GM19455 (cell line): ENCODE measurements around the gene DIP2C.
"Not testable (repeated sequence)": the region's sequence is repeated elsewhere in the genome, so short reads cannot be mapped to it uniquely, and the experiment has no call there.

Experiments
- ATAC-seq: cut with Tn5 transposase; IDR thresholded peaks from one replicate; pipeline ENCODE4 v1.9.1; 2021; ENCODE audit not compliant: unreplicated experiment

Gene DIP2C

GRCh38 chr10:265816-266588, 423.5 kb downstream of the DIP2C start:
- ATAC-seq = not testable (repeated sequence)

DNA sequence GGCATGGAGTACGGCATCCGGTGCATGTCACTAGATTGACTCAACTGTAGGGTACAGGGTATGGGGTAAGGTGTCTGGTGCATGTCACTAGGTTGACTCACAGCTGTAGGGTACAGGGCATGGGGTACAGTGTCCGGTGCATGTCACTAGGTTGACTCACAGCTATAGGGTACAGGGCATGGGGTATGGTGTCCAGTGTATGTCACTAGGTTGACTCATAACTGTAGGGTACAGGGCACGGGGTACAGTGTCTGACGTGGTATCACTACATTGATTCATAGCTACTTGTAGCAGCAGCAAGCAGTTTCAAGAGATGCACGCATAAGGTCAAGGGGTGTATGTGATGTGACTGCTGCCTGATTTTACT, 424.4 kb downstream of the DIP2C start:
- peak; percentile 75 for ATAC-seq

DNA sequence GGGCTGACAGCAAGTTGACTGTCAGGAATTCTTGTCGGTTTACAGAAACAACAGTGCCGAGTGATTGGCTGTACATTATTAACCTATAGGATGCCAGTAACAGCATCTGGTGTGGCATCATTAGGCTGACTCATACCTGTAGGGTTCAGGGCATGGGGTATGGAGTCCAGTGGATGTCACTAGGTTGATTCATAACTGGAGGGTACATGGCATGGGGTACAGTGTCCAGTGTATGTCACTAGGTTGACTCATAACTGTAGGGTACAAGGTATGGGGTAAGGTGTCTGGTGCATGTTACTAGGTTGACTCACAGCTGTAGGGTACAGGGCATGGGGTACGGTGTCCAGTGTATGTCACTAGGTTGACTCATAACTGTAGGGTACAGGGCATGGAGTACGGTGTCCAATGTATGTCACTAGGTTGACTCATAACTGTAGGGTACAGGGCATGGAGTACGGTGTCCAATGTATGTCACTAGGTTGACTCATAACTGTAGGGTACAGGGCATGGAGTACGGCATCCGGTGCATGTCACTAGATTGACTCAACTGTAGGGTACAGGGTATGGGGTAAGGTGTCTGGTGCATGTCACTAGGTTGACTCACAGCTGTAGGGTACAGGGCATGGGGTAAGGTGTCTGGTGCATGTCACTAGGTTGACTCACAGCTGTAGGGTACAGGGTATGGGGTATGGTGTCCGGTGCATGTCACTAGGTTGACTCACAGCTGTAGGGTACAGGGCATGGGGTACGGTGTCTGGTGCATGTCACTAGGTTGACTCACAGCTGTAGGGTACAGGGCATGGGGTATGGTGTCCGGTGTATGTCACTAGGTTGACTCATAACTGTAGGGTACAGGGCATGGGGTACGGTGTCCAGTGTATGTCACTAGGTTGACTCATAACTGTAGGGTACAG, 425.1 kb downstream of the DIP2C start:
- ATAC-seq = not testable (repeated sequence)

DNA sequence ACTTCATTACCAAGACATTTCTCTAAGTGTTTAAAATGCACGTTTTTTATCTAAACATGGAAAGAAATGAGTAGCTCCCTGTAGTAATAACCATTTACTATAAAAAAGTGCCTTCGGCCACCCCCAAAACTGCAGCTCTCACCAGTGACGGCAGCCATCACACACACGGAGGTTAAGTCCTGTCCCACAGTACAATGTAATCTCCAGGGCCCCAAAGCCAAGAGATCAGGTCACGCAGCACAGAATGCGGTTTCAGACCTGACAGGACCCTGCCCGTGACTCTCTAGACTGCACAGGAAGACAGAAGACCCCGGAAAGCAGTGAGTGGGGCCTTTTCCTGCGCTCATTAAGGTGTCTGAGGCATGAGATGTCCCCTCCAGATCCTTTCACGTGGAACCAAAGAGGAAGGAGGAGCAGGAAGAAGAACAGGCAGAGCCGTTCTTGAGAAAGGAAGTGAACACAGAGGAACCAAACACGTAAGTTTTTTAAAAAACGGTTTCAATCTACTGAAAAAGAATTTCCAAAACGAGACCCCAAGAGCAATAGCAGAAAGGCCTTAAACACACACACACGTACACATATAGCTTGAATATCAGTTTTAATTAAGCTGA, 428.5 kb downstream of the DIP2C start:
- ATAC-seq = no peak

GRCh38 chr10:251982-252582, 437.4 kb downstream of the DIP2C start:
- ATAC-seq = no peak

DNA sequence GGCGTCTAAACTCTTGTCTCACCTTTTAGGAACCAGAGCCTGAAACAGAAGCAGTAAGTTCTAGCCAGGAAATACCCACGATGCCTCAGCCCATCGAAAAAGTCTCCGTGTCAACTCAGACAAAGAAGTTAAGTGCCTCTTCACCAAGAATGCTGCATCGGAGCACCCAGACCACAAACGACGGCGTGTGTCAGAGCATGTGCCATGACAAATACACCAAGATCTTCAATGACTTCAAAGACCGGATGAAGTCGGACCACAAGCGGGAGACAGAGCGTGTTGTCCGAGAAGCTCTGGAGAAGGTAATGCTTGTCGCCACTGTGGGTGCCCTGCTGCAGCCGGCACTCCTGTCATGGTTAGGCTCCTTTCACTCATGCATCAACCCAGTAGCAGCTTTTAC, 441.2 kb downstream of the DIP2C start:
- no peak for ATAC-seq

DNA sequence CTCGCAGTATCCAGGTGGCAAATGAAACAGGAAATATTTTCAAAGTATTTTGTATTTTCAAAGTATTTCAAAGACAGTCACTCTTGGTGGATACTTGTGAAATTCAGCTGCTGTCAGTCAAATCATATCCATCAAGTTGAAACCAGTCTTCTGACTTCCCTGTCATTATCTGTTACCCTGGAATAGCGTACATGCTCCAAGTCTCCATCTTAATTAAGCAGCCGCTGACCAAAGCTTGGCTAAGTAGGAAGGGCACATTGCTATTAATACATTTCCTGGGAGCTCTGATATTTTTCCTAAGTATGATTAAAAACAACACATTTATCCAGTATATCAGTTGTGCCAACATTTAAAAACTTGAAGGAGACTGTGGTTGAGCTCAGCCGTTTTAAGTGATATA, 442.0 kb downstream of the DIP2C start:
- no peak for ATAC-seq

DNA sequence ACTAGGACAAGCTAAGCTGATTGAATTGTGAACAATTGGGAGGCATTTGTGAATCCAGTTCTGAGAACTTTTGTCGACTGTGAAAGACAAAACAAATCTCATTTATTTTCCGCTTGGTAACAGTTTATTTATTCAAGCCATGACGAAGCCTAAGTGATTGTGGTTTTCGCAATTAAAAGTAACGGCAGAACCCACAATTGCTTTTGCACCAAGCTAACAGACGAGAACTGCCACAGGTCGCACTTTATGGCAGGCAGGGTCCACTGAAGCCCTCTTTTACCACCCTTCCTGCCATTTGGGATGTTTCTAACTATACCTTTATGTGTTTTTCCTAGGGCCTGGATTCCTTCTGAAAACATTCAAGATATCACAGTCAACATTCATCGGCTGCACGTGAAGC, 443.0 kb downstream of the DIP2C start:
- ATAC-seq = no peak

DNA sequence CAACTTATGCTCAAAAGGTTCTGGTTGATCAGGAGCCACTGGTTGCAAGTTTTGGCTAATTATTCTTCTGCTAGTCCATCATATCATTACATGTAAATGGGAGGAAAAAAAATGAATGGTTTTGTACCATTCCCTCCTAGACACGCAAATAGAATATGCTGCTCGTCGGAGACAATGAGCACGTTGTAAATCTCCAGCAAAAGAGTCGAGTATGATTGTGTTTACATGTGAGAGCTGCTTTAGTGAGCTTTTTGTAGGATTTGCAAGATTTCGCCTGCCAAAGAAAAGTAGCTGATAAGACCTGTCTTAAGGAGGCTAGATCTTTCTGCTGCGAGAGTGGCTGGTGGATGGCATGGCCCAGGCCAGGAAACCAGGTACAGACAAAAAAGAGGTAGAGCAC, 445.2 kb downstream of the DIP2C start:
- ATAC-seq = no peak

DNA sequence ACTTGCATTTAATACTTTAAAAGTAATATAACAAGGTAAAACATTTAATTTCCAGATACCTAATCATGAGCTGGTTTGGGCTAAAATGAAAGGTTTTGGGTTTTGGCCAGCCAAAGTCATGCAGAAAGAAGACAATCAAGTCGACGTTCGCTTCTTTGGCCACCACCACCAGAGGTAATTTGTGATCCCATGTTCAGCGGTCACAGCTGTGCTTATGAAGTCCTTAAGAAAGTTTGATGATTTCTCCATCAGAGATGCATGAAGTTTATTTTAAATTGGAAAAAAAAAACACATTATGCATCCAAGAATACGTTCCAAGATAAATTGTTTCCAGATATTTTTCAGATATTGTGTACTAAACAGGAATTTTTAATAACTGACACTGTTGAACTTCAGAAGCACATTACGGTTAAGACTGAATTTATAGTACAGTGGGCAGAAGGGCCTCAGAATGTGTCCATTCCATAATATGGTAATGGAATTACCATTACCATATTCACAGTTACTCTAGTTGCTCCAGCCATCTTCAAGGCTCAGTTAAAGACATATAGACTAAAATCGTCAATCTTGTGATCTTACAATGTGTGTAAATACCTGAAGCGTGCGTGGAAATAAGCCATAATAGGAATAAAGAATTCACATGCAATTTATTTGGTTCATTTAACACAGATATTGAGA, 447.4 kb downstream of the DIP2C start:
- no peak for ATAC-seq

DNA sequence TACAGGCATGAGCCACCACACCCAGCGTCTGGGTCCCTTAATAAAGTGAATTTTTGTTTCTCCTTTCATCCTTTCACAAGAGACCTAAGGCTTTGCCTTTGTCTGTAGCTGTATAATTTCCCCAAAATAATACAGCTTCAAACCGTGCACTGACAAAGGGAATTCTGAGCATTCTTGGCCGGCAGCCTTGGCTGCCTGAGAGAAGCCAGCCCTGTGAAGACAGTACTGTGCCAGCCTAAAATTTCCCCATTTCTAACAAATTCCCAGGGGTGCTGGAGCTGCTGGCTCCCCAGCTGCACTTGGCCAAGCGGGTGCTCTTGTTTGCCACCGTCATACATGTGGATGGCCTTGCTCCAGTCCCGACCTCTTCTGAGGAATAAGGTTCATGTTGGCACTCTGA, 448.0 kb downstream of the DIP2C start:
- no peak for ATAC-seq

GRCh38 chr10:239109-239508, 450.4 kb downstream of the DIP2C start:
- ATAC-seq = no peak

GRCh38 chr10:235915-236314, 453.6 kb downstream of the DIP2C start:
- ATAC-seq = no peak

DNA sequence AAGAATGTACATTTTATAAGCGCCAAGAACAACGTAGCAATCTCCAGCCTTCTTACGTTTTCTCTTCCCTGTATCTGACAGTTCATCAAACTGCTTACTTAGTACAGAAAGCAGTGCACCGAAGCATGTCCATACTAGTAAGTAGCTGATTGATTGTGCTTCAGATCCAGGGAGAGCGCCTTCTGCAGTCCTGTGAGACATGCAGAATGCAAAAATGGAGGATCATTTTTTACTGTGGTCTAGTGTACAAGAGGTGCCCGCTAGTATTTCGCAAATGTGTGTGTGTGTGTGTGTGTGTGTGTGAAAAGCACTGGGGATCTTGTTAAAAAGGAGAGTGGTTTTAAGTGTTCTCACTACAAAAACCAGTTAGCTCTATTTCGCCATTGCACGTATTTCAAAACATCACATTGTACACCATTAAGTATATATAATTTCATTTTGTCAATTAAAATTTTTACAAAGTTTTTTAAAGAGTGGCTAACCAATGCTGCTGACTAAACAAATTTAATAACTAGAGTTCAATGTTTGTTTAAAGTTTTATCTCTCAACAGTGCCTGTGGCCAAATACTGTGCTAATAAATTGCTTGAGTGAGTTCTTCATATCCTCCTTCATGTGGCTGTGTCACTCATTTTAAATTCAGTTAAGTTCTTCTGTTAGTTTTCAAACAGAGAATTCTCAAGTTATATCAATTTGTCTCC, 454.6 kb downstream of the DIP2C start:
- ATAC-seq = no peak

- no peak for ATAC-seq
Measured at GRCh38 chr10:232878-233277, 456.6 kb downstream of the DIP2C start.

DNA sequence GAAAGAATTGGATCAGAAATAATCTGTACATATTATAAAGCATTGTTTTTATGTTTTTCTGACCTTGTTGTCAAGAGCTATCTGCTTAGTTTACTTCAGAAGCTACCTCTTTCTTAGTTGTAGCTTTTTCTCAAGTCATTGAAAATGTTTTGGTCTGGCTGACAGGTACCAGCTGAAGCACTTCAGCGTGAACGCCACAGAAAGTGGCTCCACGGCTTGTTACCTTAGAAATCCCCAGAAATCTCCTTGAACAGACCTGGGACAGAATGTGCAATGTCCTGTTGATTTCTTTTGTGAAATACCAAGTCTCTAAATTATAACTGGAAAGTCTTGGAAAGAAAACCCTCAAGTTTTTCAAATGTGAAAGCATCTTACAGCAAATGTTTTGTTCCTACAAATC, 457.4 kb downstream of the DIP2C start:
- no peak for ATAC-seq

DNA sequence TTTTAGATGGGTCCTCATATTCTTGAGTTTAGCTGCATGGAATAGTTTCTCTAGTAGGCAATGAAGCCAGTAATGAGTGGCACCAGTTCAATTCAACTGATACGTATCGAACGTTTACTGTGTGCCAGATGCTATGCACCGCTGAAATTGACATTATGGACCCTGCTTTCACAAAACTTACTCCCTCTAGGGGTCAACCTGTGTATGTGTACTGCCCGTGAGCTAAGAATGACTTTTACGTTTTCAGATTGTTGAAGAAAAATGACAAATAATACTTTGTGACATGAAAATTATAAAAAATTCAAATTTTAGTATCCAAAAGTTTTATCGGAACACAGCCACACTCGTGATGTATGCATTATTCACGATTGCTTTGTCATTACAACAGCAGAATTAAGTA, 458.7 kb downstream of the DIP2C start:
- ATAC-seq = no peak

- ATAC-seq = no peak
Measured at GRCh38 chr10:228366-228765, 461.1 kb downstream of the DIP2C start.

DNA sequence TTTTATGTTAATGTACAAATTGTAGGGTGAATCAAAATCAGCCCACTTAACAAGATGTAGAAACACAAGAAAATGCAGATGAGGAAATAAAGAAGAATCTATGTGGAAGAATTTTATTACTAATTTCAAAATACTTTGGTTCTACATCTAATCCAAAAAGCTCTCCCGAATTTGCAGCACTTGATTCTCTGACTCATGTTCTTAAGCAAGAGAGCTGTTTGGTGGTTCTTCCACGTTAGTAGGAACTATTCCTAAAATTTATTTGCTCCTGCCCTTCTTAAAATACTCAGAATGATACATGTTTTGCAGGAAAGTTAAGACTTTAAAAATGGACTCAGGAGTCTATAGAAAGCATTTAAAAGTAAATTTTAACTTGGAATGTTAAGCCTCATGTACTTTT, 462.5 kb downstream of the DIP2C start:
- ATAC-seq = no peak

DNA sequence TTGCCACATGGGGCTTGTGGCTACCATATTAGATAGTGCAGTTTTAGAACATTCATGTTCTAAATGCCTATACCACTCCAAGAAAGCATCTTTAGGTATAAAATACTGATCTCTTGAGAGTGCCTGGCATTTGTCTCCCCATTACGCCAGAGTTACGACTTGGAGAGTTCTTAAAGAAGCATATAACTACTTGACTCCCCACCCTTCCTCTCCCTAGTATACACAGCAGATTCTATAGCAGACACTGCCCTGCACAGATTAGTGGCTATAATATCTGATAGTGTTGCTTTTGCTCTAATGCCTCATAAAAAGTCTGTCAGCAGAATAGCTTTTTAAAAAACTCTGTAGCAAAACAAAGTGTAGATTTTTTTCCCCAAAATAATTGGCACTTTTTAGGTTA, 463.4 kb downstream of the DIP2C start:
- ATAC-seq = no peak
